Middle frontal gyrus (tissue), 1 donor: ENCODE results near the gene RACK1.
A peak's percentile ranks its signal among the peaks of the same experiment; 100 is the strongest.

Source experiments
- DNase-seq: peaks from one replicate; pipeline ENCODE4 v3.0.0-alpha.2; 2015; ENCODE audit warnings: low spot score; ENCODE audit errors: extremely low spot score

The RACK1 gene

GRCh38 chr5:181259974-181260719, 16.4 kb upstream of the RACK1 start:
- DNase-seq: no peak

GRCh38 chr5:181259283-181259682, 15.6 kb upstream of the RACK1 start:
- no peak for DNase-seq

- DNase-seq: no peak
Measured at GRCh38 chr5:181258576-181258975, 14.9 kb upstream of the RACK1 start.

- DNase-seq: no peak
Measured at GRCh38 chr5:181255836-181256578, 12.3 kb upstream of the RACK1 start.

GRCh38 chr5:181255276-181255675, 11.6 kb upstream of the RACK1 start:
- no peak for DNase-seq

GRCh38 chr5:181248277-181248676, 4.6 kb upstream of the RACK1 start:
- DNase-seq: no peak

GRCh38 chr5:181246276-181247049, 2.8 kb upstream of the RACK1 start:
- peak; percentile 68 for DNase-seq

GRCh38 chr5:181245427-181246275, 1.9 kb upstream of the RACK1 start:
- DNase-seq: no peak

GRCh38 chr5:181243018-181243563, 615 bp downstream of the RACK1 start:
- DNase-seq: no peak

GRCh38 chr5:181242031-181242451, 1.7 kb downstream of the RACK1 start:
- DNase-seq: no peak

GRCh38 chr5:181241393-181241975, 2.2 kb downstream of the RACK1 start:
- DNase-seq: no peak

- DNase-seq: no peak
Measured at GRCh38 chr5:181239062-181239663, 4.5 kb downstream of the RACK1 start.

- DNase-seq: no peak
Measured at GRCh38 chr5:181237729-181238385, 5.8 kb downstream of the RACK1 start.

- no peak for DNase-seq
Measured at GRCh38 chr5:181236954-181237641, 6.6 kb downstream of the RACK1 start.

- DNase-seq: no peak
Measured at GRCh38 chr5:181236471-181236870, 7.2 kb downstream of the RACK1 start.

- DNase-seq: no peak
Measured at GRCh38 chr5:181235689-181236366, 7.9 kb downstream of the RACK1 start.

- DNase-seq: no peak
Measured at GRCh38 chr5:181235323-181235688, 8.4 kb downstream of the RACK1 start.
